ENCODE data around the gene IGF2R. TPM values are rescaled to one million over a fixed set of nuclear protein-coding genes. Genes with fewer than 3 reads are reported as not detected.

IGF2R gene
- total RNA-seq, 1 donor from 2014 or later, result 144 TPM

DNA sequence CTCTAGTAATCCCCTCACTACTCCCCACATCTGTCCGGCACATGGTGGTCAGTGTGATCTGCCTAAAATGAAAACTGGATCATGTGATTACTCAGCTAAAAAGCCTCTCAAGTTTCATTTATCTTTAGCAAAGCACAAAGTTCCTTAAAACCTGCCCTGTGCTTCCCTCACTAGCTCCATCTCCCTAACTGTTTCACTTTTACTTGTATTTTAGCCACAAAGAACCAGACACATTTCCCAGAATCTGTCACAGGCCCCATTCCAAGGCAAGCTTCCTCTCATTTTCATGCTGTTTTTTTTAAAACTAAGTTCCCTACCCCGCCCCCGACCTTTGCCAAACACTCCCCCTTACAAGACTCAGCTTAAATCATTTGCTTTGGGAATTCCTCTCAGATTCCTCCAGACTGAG, 8.9 kb upstream of the IGF2R start:
- TF ChIP-seq, protein P1, sequence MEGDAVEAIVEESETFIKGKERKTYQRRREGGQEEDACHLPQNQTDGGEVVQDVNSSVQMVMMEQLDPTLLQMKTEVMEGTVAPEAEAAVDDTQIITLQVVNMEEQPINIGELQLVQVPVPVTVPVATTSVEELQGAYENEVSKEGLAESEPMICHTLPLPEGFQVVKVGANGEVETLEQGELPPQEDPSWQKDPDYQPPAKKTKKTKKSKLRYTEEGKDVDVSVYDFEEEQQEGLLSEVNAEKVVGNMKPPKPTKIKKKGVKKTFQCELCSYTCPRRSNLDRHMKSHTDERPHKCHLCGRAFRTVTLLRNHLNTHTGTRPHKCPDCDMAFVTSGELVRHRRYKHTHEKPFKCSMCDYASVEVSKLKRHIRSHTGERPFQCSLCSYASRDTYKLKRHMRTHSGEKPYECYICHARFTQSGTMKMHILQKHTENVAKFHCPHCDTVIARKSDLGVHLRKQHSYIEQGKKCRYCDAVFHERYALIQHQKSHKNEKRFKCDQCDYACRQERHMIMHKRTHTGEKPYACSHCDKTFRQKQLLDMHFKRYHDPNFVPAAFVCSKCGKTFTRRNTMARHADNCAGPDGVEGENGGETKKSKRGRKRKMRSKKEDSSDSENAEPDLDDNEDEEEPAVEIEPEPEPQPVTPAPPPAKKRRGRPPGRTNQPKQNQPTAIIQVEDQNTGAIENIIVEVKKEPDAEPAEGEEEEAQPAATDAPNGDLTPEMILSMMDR (IDR thresholded peaks at IDR 0.05; ENCODE audit: unreplicated experiment), result no peak
- no peak overlapping the region for H3K4me3 Mint-ChIP-seq (ENCODE audit: low read depth)
- no peak for DNase-seq (ENCODE audit: low spot score, unreplicated experiment)
- H3K9me3 Mint-ChIP-seq (ENCODE audit: low read depth), result no peaks in the 10 kb centered on the region
- H3K36me3 Mint-ChIP-seq (ENCODE audit: insufficient read depth), result no peaks in the 10 kb centered on the region
- H3K4me1 Mint-ChIP-seq (ENCODE audit: low read depth), result no peaks in the 10 kb centered on the region
- H3K27ac Mint-ChIP-seq, result no peak overlapping the region
- peaks cover 38% of the 10 kb centered on the region for H3K27me3 Mint-ChIP-seq

DNA sequence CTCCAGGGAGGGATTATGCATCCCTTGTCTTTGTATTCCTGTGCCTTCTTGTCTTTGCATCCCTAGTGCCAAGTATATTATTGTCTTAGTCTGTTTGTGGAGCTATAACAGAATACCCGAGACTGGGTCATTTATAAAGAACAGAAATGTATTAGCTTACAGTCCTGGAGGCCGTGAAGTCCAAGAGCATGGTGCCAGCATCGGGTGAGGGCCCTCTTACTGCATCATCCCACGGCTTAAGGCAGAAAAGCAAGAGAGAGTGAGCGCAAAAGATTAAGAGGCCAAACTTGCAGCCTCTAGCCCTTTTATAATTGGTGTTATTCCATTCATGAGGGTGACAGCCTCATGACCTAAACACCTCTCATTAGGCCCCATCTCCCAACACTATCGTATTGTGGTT, 8.4 kb upstream of the IGF2R start:
- peaks cover 38% of the 10 kb centered on the region for H3K27me3 Mint-ChIP-seq
- DNase-seq (ENCODE audit: low spot score, unreplicated experiment), result no peak
- TF ChIP-seq, protein P1 (IDR thresholded peaks at IDR 0.05; ENCODE audit: unreplicated experiment), result no peak
- H3K4me3 Mint-ChIP-seq (ENCODE audit: low read depth), result no peak overlapping the region
- no peaks in the 10 kb centered on the region for H3K4me1 Mint-ChIP-seq (ENCODE audit: low read depth)
- no peaks in the 10 kb centered on the region for H3K36me3 Mint-ChIP-seq (ENCODE audit: insufficient read depth)
- H3K9me3 Mint-ChIP-seq (ENCODE audit: low read depth), result no peaks in the 10 kb centered on the region
- no peak overlapping the region for H3K27ac Mint-ChIP-seq

DNA sequence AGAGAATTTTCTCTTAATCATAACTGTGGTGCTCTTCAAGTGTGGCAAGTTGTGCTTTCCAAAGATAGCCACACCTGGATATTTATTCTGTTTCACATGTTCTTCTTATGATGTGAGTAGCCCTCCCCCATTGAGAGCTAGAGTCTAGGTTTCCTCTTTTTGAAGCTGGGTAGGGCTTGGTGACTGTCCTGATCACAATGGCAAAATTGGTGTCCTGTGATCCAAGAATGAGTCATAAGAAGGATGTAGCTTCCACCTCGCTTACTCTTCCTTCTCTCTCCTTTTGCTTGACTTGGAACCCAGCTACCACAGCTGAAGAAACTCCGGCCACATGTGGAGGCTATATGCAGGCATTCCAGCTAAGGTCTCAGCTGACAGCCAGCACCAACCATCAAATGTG, 7.4 kb upstream of the IGF2R start:
- no peak for DNase-seq (ENCODE audit: low spot score, unreplicated experiment)
- H3K4me1 Mint-ChIP-seq (ENCODE audit: low read depth), result no peaks in the 10 kb centered on the region
- H3K36me3 Mint-ChIP-seq (ENCODE audit: insufficient read depth), result no peaks in the 10 kb centered on the region
- no peak overlapping the region for H3K27ac Mint-ChIP-seq
- H3K4me3 Mint-ChIP-seq (ENCODE audit: low read depth), result no peak overlapping the region
- H3K9me3 Mint-ChIP-seq (ENCODE audit: low read depth), result no peaks in the 10 kb centered on the region
- H3K27me3 Mint-ChIP-seq, result peaks cover 44% of the 10 kb centered on the region
- TF ChIP-seq, protein P1 (IDR thresholded peaks at IDR 0.05; ENCODE audit: unreplicated experiment), result no peak

- Mint-ChIP-seq H3K27ac (no peak overlapping the region), H3K4me3 (ENCODE audit: low read depth) (no peak overlapping the region), H3K9me3 (ENCODE audit: low read depth) (no peaks in the 10 kb centered on the region), H3K36me3 (ENCODE audit: insufficient read depth) (no peaks in the 10 kb centered on the region), H3K4me1 (ENCODE audit: low read depth) (no peaks in the 10 kb centered on the region), H3K27me3 (peaks cover 48% of the 10 kb centered on the region)
- TF ChIP-seq, protein P1 (IDR thresholded peaks at IDR 0.05; ENCODE audit: unreplicated experiment), result no peak
- DNase-seq (ENCODE audit: low spot score, unreplicated experiment), result no peak
These were observed 5.8 kb upstream of the IGF2R start for GRCh38 chr6:159963111-159963510.

DNA sequence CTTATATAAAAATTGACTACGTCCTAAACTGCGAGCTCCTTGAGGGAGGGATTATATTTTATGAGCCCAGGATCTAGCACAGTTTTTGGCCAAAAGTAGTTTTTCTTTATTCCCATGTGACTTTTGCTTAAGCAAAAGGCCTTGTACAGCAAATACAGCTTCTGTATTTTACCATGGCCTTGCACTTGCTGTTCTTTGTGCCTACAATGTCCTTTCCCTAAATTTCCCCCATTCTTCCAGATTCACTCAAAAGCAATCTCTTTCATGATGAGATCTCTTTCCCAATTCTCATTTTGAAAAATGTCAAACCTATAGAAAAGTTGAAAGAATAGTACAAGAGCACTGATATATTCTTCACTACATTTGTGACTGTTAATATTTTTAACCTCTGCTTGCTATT, 4.8 kb upstream of the IGF2R start:
- DNase-seq (ENCODE audit: low spot score, unreplicated experiment), result no peak
- peaks cover 48% of the 10 kb centered on the region for H3K27me3 Mint-ChIP-seq
- H3K4me3 Mint-ChIP-seq (ENCODE audit: low read depth), result no peak overlapping the region
- TF ChIP-seq, protein P1 (IDR thresholded peaks at IDR 0.05; ENCODE audit: unreplicated experiment), result no peak
- no peak overlapping the region for H3K27ac Mint-ChIP-seq
- H3K9me3 Mint-ChIP-seq (ENCODE audit: low read depth), result no peaks in the 10 kb centered on the region
- H3K36me3 Mint-ChIP-seq (ENCODE audit: insufficient read depth), result no peaks in the 10 kb centered on the region
- H3K4me1 Mint-ChIP-seq (ENCODE audit: low read depth), result no peaks in the 10 kb centered on the region
